IMR-90 (cell line): Measurements from ENCODE around the gene MKS1. TPM values are rescaled to one million over a fixed set of nuclear protein-coding genes. Genes with fewer than 3 reads are reported as not detected.

Experiments used
- ATAC-seq: fragments of 200-7000 bp; cut with Tn5 transposase; 2 replicates; pipeline ENCODE4 v1.9.1; 2020; ENCODE audit warnings: low read depth, mild to moderate bottlenecking, moderate library complexity
- BruUV-seq: library from RNA; stranded (reverse); fragments of 400-500 nt; replicated peaks from 2 replicates; lab custom pipeline; 2021; lab: Mats Ljungman, UMichigan
- CTCF ChIA-PET: fragments of 300-600 bp; formaldehyde crosslinking; extraction: SDS; loops from one replicate; lab custom pipeline; 2021; ENCODE audit warnings: antibody characterized with exemption; lab: Yijun Ruan, JAX
- POLR2A ChIA-PET: fragments of 300-600 bp; sonication (Branson Sonifier 250); formaldehyde crosslinking; loops from one replicate; lab custom pipeline; 2022; ENCODE audit warnings: antibody characterized with exemption; ENCODE audit not compliant: unreplicated experiment; lab: Charles Lee
- DNase-seq: peaks from one replicate; pipeline ENCODE4 v3.0.0; 2013
- H2AFZ ChIP-seq: replicated peaks from 2 replicates; pipeline ENCODE3; 2013; ENCODE audit warnings: low read length, mild to moderate bottlenecking; ENCODE audit not compliant: poor library complexity
- H2AK5ac ChIP-seq: 2 replicates; pipeline ENCODE4 v1.6.1; 2013; ENCODE audit warnings: low read depth, low read length, inconsistent platforms
- H2AK9ac ChIP-seq: replicated peaks from 2 replicates; pipeline ENCODE3; 2013; ENCODE audit warnings: mild to moderate bottlenecking, low read depth, low read length, moderate library complexity; ENCODE audit not compliant: poor library complexity
- H2BK120ac ChIP-seq: 2 replicates; pipeline ENCODE4 v1.6.1; 2013; ENCODE audit warnings: low read depth, low read length, inconsistent platforms
- H2BK15ac ChIP-seq: 3 replicates; pipeline ENCODE4 v1.6.1; 2013; ENCODE audit warnings: low read depth, low read length, inconsistent platforms
- H2BK20ac ChIP-seq: 2 replicates; pipeline ENCODE4 v1.6.1; 2013; ENCODE audit warnings: low read depth, mild to moderate bottlenecking, inconsistent platforms, low read length, moderate library complexity
- H2BK5ac ChIP-seq: 2 replicates; pipeline ENCODE4 v1.6.1; 2013; ENCODE audit warnings: mild to moderate bottlenecking, low read depth, low read length, inconsistent platforms; ENCODE audit not compliant: poor library complexity, severe bottlenecking
- H3K14ac ChIP-seq: replicated peaks from 2 replicates; pipeline ENCODE4 v1.6.1; 2013; ENCODE audit warnings: low read depth, low read length, inconsistent platforms
- H3K18ac ChIP-seq: 2 replicates; pipeline ENCODE4 v1.6.1; 2013; ENCODE audit warnings: low read depth, low read length, control low read depth
- H3K23ac ChIP-seq: 2 replicates; pipeline ENCODE4 v1.6.1; 2013; ENCODE audit warnings: low read depth, low read length, inconsistent platforms
- H3K27ac ChIP-seq: 2 replicates; pipeline ENCODE4 v1.5.1; 2013; ENCODE audit warnings: mild to moderate bottlenecking, control low read depth, low read length; ENCODE audit not compliant: insufficient read depth
- H3K27me3 ChIP-seq: 2 replicates; pipeline ENCODE4 v1.6.1; 2013; ENCODE audit warnings: low read length; ENCODE audit not compliant: control insufficient read depth, insufficient read depth
- H3K36me3 ChIP-seq: 2 replicates; pipeline ENCODE4 v1.6.1; 2013; ENCODE audit warnings: low read length, mixed read lengths; ENCODE audit not compliant: control insufficient read depth, insufficient read depth
- H3K4ac ChIP-seq: 2 replicates; pipeline ENCODE4 v1.6.1; 2013; ENCODE audit warnings: low read depth, low read length, inconsistent platforms
- H3K4me1 ChIP-seq: 2 replicates; pipeline ENCODE4 v1.6.1; 2013; ENCODE audit warnings: low read length, mixed read lengths; ENCODE audit not compliant: control insufficient read depth, insufficient read depth
- H3K4me2 ChIP-seq: 2 replicates; pipeline ENCODE4 v1.6.1; 2013; ENCODE audit warnings: low read depth, mild to moderate bottlenecking, control low read depth, low read length, moderate library complexity
- H3K4me3 ChIP-seq: 2 replicates; pipeline ENCODE4 v1.5.1; 2013; ENCODE audit warnings: low read depth, mild to moderate bottlenecking, control low read depth, low read length, moderate library complexity; ENCODE audit not compliant: insufficient read depth
- H3K56ac ChIP-seq: 2 replicates; pipeline ENCODE4 v1.6.1; 2013; ENCODE audit warnings: low read length, inconsistent platforms; ENCODE audit not compliant: insufficient read depth; ENCODE audit errors: extremely low read depth
- H3K79me1 ChIP-seq, 2 experiments: 2 replicates each; pipeline ENCODE4 v1.6.1; 2013; ENCODE audit warnings: low read length in 2 of 2, inconsistent platforms in 1 of 2, low read depth in 1 of 2
- H3K9ac ChIP-seq: 2 replicates; pipeline ENCODE4 v1.6.1; 2013; ENCODE audit warnings: low read depth, low read length, control low read depth
- H3K9me1 ChIP-seq: 2 replicates; pipeline ENCODE4 v1.6.1; 2013; ENCODE audit warnings: low read length, inconsistent platforms; ENCODE audit not compliant: insufficient read depth
- H3K9me3 ChIP-seq: 2 replicates; pipeline ENCODE4 v1.6.1; 2013; ENCODE audit warnings: low read length; ENCODE audit not compliant: control insufficient read depth, insufficient read depth
- H4K20me1 ChIP-seq: 2 replicates; pipeline ENCODE4 v1.6.1; 2013; ENCODE audit warnings: low read length, inconsistent platforms; ENCODE audit not compliant: insufficient read depth
- H4K5ac ChIP-seq: 2 replicates; pipeline ENCODE4 v1.6.1; 2013; ENCODE audit warnings: mild to moderate bottlenecking, low read depth, low read length, control low read depth
- H4K8ac ChIP-seq, 2 experiments: 2 replicates each; pipeline ENCODE4 v1.6.1; 2013; ENCODE audit warnings: low read depth in 2 of 2, low read length in 2 of 2, control low read depth in 1 of 2, inconsistent platforms in 1 of 2
- H4K91ac ChIP-seq: 2 replicates; pipeline ENCODE4 v1.6.1; 2013; ENCODE audit warnings: low read depth, low read length, inconsistent platforms; ENCODE audit not compliant: insufficient read depth
- BHLHE40 ChIP-seq: fragments of 150-350 bp; IDR thresholded peaks from 2 replicates; pipeline ENCODE4 v1.6.1; 2016; ENCODE audit warnings: mild to moderate bottlenecking, low read depth, low read length
- CEBPB ChIP-seq: IDR thresholded peaks from 2 replicates; pipeline ENCODE4 v1.6.1; 2012; ENCODE audit warnings: low read depth, low read length, improper control_type of control experiment
- CTCF ChIP-seq: conservative IDR thresholded peaks from 2 replicates; pipeline ENCODE4 v1.5.1; 2012; ENCODE audit warnings: mild to moderate bottlenecking, low read depth, low read length, improper control_type of control experiment
- MAFK ChIP-seq: IDR thresholded peaks from 2 replicates; pipeline ENCODE4 v1.6.1; 2012; ENCODE audit warnings: low read depth, low read length, improper control_type of control experiment
- POLR2A ChIP-seq: IDR thresholded peaks from 2 replicates; pipeline ENCODE4 v1.6.1; 2012; ENCODE audit warnings: mild to moderate bottlenecking, low read depth, low read length
- RAD21 ChIP-seq: IDR thresholded peaks from 2 replicates; pipeline ENCODE4 v1.6.1; 2012; ENCODE audit warnings: low read length, improper control_type of control experiment
- RCOR1 ChIP-seq: IDR thresholded peaks from 2 replicates; pipeline ENCODE4 v1.6.1; 2012; ENCODE audit warnings: mild to moderate bottlenecking, low read length, improper control_type of control experiment; ENCODE audit not compliant: insufficient replicate concordance
- RFX5 ChIP-seq: IDR thresholded peaks from 2 replicates; pipeline ENCODE4 v1.8.0; 2012; ENCODE audit warnings: low read depth, mild to moderate bottlenecking, low read length, moderate library complexity
- SMC3 ChIP-seq: fragments of 150-350 bp; IDR thresholded peaks from 2 replicates; pipeline ENCODE4 v1.6.1; 2016; ENCODE audit warnings: low read depth, mild to moderate bottlenecking, antibody characterized with exemption, low read length, moderate library complexity
- WGBS, 2 experiments: methylation state at CpG; one replicate each; pipeline versions ENCODE4 v1.1.5 to v1.1.7; 2013; ENCODE audit warnings: missing lambda C conversion rate in 2 of 2; ENCODE audit not compliant: insufficient read length in 1 of 2; ENCODE audit errors: extremely low coverage in 2 of 2; 5-methylcytosine and 5-hydroxymethylcytosine counted together
- dilution Hi-C: fragments of 300-500 bp; cut with HindIII; formaldehyde crosslinking; loops from one replicate; pipeline ENCODE4 v1.14.3; 2018; ENCODE audit warnings: low sequenced_read_pairs; ENCODE audit not compliant: unreplicated experiment
- in situ Hi-C: fragments of 300-500 bp; cut with MboI; formaldehyde crosslinking; loops from 3 replicates; pipeline ENCODE4 v1.14.3; 2019; ENCODE audit warnings: low sequenced_read_pairs, inconsistent platforms, mixed read lengths
- intact Hi-C: fragments of 100-400 bp; cut with micrococcal nuclease; formaldehyde crosslinking; loops from 2 replicates; pipeline ENCODE4 v1.10.0; 2022
- polyA plus RNA-seq, 3 experiments: library from polyadenylated mRNA; depleted of rRNA; stranded (reverse); fragments of >200 nt; gene quantifications; 2 replicates each; pipeline ENCODE4 v1.2.3, GENCODE V29; 2012; ENCODE audit warnings: low replicate concordance in 1 of 3
- total RNA-seq: library from RNA; depleted of rRNA; stranded (reverse); fragments of >200 nt; gene quantifications from 2 replicates; pipeline ENCODE4 v1.2.3, GENCODE V29; 2012

Gene MKS1
- total and polyA plus RNA-seq, 2 of the 4 experiments (the other 2 are of a cell fraction): 11.5 to 13.2 TPM

- H3K4ac ChIP-seq: no peak overlapping the region
- no peak overlapping the region for H2AK9ac ChIP-seq
- ATAC-seq: no peak
- 0% methylated on average over 1 of the region's 10 CpGs; no CpG with 5 or more reads in 1 of the 2 experiments for WGBS, 2 experiments
- H2AFZ ChIP-seq: peak overlapping the region; percentile 95
- dilution Hi-C loops: no loop called here
- no peak overlapping the region for H3K18ac ChIP-seq
- no peak overlapping the region for H2BK5ac ChIP-seq
- H3K23ac ChIP-seq: no peak overlapping the region; the same call in 1 of the 2 replicates
- no peaks in the 10 kb centered on the region for H3K36me3 ChIP-seq
- H3K9ac ChIP-seq: no peak overlapping the region
- in situ Hi-C loops: no loop called here
- no peak overlapping the region for H2BK120ac ChIP-seq
- H2BK20ac ChIP-seq: no peak overlapping the region
- TF ChIP-seq RAD21 (no peak), SMC3 (no peak), RFX5 (no peak), MAFK (no peak), BHLHE40 (no peak), CTCF (no peak), CEBPB (no peak), POLR2A (no peak), RCOR1 (no peak)
- ChIA-PET CTCF (interaction anchor here (0.6 to 1.8 kb wide), 2 partner anchors 9 to 169 kb away, joined by 3 to 6 read pairs; partner anchors contain the start of gene RNF43), POLR2A (no interaction called here)
- no peak overlapping the region for H3K27ac ChIP-seq
- peaks cover 61% of the 10 kb centered on the region for H3K27me3 ChIP-seq
- no peaks in the 10 kb centered on the region for H3K4me1 ChIP-seq
- no peak overlapping the region for H2AK5ac ChIP-seq
- H3K9me1 ChIP-seq: no peaks in the 10 kb centered on the region
- peak overlapping the region; percentile 91 for H3K4me2 ChIP-seq
- no peak overlapping the region for H4K5ac ChIP-seq
- no peak overlapping the region for H4K91ac ChIP-seq
- peak overlapping the region; percentile 69; the same call in 1 of the 2 replicates for H3K4me3 ChIP-seq
- H2BK15ac ChIP-seq: no peak overlapping the region
- no peak for DNase-seq
- no peak overlapping the region for H3K56ac ChIP-seq
- H3K14ac ChIP-seq: no peak overlapping the region
- no peaks in the 10 kb centered on the region for H3K79me1 ChIP-seq
- no peaks in the 10 kb centered on the region for H4K20me1 ChIP-seq
- intact Hi-C loops: loop anchor here (2.0 kb wide), 1 partner anchor 198 kb away; no protein-coding TSS in a partner anchor
- no peaks in the 10 kb centered on the region for H3K9me3 ChIP-seq
- no peak overlapping the region for H4K8ac ChIP-seq
- BruUV-seq: no TSS peak
These were observed 29.9 kb upstream of the MKS1 start for GRCh38 chr17:58248955-58249269.
